NCI-H146 treated with DMSO at 0.1 percent for 48 hours (cell line): ENCODE measurements around the gene RMDN3.

Experiments used
- DNase-seq: peaks from one replicate; lab custom pipeline; 2025; ENCODE audit not compliant: unreplicated experiment; lab: John Stamatoyannopoulos, UW

The RMDN3 gene

DNA sequence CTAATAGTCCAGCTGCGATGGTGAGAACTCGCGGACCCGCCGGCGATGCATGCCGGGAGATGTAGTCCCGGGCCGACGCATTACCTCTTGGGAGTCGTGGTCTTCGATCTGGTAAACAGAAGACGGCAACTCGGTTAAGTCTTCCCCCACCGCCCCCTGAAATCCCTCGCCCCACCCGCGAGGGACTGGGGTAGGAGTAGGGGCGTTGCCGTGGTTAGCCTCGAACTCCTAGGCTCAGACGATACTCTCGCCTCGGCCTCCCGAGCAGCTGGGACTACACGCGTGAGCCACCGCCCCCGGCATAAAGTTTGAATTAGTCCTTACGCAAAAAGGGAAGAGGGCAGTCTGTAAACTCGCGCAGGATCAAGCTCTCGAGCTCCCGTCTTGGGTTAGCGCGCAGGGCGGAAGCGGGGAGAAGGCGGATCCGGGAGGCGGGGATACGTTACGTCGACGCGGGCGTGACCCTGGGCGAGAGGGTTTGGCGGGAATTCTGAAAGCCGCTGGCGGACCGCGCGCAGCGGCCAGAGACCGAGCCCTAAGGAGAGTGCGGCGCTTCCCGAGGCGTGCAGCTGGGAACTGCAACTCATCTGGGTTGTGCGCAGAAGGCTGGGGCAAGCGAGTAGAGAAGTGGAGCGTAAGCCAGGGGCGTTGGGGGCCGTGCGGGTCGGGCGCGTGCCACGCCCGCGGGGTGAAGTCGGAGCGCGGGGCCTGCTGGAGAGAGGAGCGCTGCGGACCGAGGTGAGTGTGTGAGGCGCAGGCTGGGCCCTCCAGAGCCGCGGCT lies 60.2 kb downstream of the RMDN3 start, which contains the start of gene RAD51:
Gene RAD51 (plus strand): TSS at position 487 of the 781 bp plus-strand sequence. CDS start 3,585 bp downstream, outside the sequence.
- peak; percentile 64 for DNase-seq

DNA sequence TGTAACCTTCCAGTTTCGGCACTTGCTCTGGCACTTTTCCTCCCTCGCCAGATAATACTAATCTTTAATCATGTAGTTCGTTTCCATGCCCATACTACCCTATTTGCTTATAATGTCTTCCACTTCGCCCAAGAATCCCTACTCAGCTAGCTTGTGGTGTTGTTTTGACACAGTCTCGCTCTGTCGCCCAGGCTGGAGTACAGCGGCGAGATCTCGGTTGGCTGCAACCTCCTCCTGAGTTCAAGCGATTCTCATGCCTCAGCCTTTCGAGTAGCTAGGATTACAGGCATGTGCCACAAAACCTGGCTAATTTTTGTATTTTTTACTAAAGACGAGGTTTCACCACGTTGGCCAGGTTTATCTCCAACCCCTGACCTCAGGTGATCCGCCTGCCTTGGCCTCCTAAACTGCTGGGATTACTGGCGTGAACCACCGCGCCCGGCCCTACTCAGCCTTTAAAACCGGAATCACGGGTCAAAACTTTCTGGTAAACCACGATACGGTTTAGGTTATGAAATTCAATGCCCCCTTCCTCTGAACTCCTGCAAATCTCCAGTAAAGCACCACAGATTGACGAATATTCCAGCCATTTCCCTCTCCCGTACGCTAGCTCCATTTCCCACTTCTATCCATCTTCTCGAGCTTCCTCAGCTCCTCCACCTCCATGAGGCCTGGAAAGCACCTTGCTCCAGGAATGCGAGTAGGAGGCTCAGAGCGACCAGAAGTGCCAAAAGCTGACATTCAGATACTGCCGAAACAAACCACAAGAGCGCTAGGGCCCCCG lies 61.0 kb downstream of the RMDN3 start:
- DNase-seq: no peak

DNA sequence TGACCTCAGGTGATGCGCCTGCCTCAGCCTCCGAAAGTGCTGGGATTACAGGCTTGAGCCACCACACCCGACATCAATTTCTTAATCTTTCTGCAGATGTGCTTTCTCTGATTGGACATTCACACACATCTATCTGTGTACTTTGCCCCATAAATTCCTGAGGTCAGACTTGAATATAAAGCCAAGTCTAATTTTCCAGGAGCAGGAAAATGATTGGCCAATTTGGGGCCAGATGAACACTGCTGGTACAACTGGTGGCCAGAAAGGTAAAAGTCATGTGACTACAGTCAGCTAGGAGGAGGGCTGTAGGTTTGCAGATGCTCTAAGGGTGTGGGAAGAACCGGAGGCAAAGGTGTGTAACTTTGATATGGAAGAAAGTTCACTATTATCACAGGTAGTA lies 63.3 kb downstream of the RMDN3 start:
- DNase-seq: no peak

DNA sequence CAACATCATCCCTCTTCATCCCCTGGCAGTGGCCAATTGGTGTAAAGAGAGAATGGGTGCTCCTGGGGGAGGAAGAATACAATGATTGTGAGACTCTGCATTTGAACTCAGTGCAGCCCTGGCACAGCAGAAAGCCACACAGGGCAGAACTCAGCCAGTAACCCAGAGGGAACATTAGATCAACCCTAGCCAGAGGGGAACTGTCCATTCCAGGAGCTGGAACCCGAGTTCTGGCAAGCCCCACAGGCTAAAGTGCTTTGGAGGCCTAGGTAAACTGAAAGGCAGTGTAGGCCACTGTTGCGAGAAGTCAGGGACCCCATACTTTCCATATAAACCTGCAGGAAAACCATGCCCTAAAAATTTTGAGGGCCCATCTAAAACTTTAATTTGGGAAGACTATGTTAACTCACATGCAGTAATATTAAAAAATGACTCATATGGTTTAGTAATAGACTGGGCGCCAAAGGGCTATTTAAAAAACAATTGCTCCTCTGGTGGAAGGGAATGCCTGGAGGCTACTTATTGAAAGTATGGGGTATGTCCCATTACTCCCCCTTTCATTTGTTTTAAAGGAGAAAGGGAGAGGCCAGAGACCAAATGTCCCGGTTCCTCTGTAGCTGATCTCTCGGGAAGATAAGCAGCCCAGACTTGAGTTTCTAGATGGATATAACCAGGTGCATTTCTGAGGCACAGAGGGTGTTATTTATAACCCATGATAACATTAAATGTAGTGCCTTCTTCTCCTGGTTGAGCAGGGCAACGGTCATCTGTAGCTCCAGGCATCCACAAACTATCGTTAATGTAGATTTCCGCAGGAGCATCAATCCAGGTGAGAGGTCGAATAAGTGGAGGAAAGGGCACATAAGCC lies 65.9 kb downstream of the RMDN3 start:
- DNase-seq: no peak
